Esophagus muscularis mucosa (tissue), 4 donors: Measurements from ENCODE around the gene TACC2. TPM values are rescaled to one million over a fixed set of nuclear protein-coding genes. Genes with fewer than 3 reads are reported as not detected.

Experiments used
- DNase-seq: peaks from one replicate; pipeline ENCODE4 v3.0.0-alpha.2; 2017; ENCODE audit errors: extremely low spot score
- H3K27ac ChIP-seq, 4 donors: fragments of 200-600 bp; sonication (generic); replicated peaks in 1 of 4; 1 replicate in 3 of 4; 2 replicates in 1 of 4; pipeline ENCODE4 v1.5.1; 2016 to 2019; ENCODE audit warnings: mild to moderate bottlenecking in 1 of 4
- H3K27me3 ChIP-seq, 4 donors: fragments of 200-600 bp; sonication (generic); one replicate each; pipeline versions ENCODE4 v1.5.1 to v1.6.0; 2016 to 2019
- H3K36me3 ChIP-seq, 4 donors: fragments of 200-600 bp; sonication (generic); one replicate each; pipeline ENCODE4 v1.5.1; 2016 to 2019
- H3K4me1 ChIP-seq, 4 donors: fragments of 200-600 bp; sonication (generic); one replicate each; pipeline ENCODE4 v1.5.1; 2016 to 2019
- H3K4me3 ChIP-seq, 4 donors: fragments of 200-600 bp; sonication (generic); 1 replicate in 2 of 4; 2 replicates in 2 of 4; pipeline ENCODE4 v1.5.1; 2016 to 2019; ENCODE audit warnings: mild to moderate bottlenecking in 4 of 4, moderate library complexity in 1 of 4
- H3K9me3 ChIP-seq, 4 donors: fragments of 200-600 bp; sonication (generic); 1 replicate in 3 of 4; 2 replicates in 1 of 4; pipeline ENCODE4 v1.5.1; 2016 to 2019
- EP300 ChIP-seq: sonication (generic); formaldehyde crosslinking; IDR thresholded peaks from one replicate; pipeline ENCODE4 v1.6.1; 2017; ENCODE audit warnings: antibody characterized with exemption
- POLR2A ChIP-seq: fragments of 450-650 bp; IDR thresholded peaks from one replicate; pipeline ENCODE4 v1.6.1; 2017; ENCODE audit warnings: antibody characterized with exemption, moderate library complexity, mild to moderate bottlenecking, low read depth
- POLR2AphosphoS5 ChIP-seq, 2 donors: sonication (generic); formaldehyde crosslinking; IDR thresholded peaks; one replicate each; pipeline ENCODE4 v1.6.1; 2017; ENCODE audit warnings: antibody characterized with exemption in 2 of 2
- WGBS: methylation state at CpG from one replicate; pipeline ENCODE4 v1.1.5; 2018; 5-methylcytosine and 5-hydroxymethylcytosine counted together
- intact Hi-C: fragments of 100-400 bp; cut with DNase I; formaldehyde crosslinking; loops from one replicate; pipeline ENCODE4 v1.15.1; 2023
- total RNA-seq, 4 donors: library from RNA; depleted of rRNA; stranded (reverse); fragments of >200 nt; gene quantifications; one replicate each; pipeline versions ENCODE4 v1.1.0 to v1.2.1, GENCODE V29; 2016
- TF ChIP-seq, protein P1 (sequence below), 3 experiments: fragments of 200-600 bp in 2 of 3; fragments of 450-650 bp in 1 of 3; sonication (generic) in 2 of 3; IDR thresholded peaks; one replicate each; pipeline ENCODE4 v1.5.1; 2017 to 2019; ENCODE audit warnings: antibody characterized with exemption in 3 of 3, mild to moderate bottlenecking in 2 of 3, moderate library complexity in 1 of 3

TACC2 gene, protein sequence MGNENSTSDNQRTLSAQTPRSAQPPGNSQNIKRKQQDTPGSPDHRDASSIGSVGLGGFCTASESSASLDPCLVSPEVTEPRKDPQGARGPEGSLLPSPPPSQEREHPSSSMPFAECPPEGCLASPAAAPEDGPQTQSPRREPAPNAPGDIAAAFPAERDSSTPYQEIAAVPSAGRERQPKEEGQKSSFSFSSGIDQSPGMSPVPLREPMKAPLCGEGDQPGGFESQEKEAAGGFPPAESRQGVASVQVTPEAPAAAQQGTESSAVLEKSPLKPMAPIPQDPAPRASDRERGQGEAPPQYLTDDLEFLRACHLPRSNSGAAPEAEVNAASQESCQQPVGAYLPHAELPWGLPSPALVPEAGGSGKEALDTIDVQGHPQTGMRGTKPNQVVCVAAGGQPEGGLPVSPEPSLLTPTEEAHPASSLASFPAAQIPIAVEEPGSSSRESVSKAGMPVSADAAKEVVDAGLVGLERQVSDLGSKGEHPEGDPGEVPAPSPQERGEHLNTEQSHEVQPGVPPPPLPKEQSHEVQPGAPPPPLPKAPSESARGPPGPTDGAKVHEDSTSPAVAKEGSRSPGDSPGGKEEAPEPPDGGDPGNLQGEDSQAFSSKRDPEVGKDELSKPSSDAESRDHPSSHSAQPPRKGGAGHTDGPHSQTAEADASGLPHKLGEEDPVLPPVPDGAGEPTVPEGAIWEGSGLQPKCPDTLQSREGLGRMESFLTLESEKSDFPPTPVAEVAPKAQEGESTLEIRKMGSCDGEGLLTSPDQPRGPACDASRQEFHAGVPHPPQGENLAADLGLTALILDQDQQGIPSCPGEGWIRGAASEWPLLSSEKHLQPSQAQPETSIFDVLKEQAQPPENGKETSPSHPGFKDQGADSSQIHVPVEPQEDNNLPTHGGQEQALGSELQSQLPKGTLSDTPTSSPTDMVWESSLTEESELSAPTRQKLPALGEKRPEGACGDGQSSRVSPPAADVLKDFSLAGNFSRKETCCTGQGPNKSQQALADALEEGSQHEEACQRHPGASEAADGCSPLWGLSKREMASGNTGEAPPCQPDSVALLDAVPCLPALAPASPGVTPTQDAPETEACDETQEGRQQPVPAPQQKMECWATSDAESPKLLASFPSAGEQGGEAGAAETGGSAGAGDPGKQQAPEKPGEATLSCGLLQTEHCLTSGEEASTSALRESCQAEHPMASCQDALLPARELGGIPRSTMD (N-terminal part only)
- total RNA-seq: 10 to 100 TPM; 53.7 to 99.4 (median 75.6) TPM

DNA sequence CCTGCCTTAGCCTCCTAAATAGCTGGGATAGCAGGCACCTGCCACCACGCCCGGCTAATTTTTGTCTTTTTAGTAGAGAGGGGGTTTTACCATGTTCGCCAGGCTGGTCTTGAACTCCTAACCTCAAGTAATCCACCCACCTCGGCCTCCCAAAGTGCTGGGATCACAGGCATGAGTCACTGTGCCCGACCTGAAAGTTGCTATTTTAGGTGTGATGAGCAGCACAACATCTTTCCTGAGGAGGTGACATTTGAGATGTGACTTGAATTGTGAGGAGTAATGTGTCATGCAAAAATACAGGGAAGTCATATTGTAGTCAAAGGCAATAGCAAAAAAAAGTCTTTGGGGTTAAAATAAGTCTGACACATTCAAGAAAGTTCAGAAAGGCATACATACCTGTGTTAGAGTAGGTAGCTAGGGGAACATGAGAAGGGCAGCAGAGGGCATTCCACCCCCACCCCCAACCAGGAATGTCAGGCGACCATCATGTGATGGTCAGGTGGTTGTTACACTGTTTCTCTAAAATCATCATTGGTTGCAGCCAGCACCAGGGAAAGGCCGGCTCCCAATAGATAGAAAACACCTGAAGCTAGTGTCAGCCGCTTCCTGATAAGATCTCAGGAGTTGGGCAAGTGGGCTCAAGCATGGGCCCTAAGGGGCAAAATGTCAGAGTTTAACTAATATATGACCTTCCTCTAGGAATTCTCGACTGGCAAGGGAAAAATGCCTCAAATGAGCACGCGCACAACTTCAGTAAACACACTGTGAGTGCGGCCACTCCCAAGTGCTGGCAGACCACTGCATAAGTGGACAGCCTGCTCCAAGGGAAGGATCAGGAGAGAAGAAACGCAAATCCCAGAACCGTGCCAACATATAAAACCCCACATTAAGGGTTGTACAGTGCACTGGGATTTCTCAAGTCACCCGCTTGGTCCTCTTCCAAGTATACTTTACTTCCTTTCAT is at the start of gene TACC2:
Gene TACC2, plus strand, starts transcription at position 803 of the 964 bp plus-strand sequence. CDS start 32,819 bp downstream, outside the sequence.
- Histone ChIP-seq H3K9me3 (peaks cover 0 to 10% (median 4%) of the 10 kb centered on the region in 4 donors), H3K36me3 (no peaks in the 10 kb centered on the region), H3K4me3 (no peak within 1 kb of the TSS), H3K27me3 (no peaks in the 10 kb centered on the region), H3K4me1 (peaks cover 3 to 14% (median 13%) of the 10 kb centered on the region in 4 donors), H3K27ac (peak within 1 kb of the TSS in 3 of 4 donors; percentile 46 to 50 (median 46))
- 83% methylated on average over 15 of the region's 15 CpGs for WGBS
- no peak for TF ChIP-seq POLR2A
- TF ChIP-seq POLR2AphosphoS5 (IDR thresholded peaks at IDR 0.05): no peak
- no peak for TF ChIP-seq EP300
- TF ChIP-seq, protein P1, sequence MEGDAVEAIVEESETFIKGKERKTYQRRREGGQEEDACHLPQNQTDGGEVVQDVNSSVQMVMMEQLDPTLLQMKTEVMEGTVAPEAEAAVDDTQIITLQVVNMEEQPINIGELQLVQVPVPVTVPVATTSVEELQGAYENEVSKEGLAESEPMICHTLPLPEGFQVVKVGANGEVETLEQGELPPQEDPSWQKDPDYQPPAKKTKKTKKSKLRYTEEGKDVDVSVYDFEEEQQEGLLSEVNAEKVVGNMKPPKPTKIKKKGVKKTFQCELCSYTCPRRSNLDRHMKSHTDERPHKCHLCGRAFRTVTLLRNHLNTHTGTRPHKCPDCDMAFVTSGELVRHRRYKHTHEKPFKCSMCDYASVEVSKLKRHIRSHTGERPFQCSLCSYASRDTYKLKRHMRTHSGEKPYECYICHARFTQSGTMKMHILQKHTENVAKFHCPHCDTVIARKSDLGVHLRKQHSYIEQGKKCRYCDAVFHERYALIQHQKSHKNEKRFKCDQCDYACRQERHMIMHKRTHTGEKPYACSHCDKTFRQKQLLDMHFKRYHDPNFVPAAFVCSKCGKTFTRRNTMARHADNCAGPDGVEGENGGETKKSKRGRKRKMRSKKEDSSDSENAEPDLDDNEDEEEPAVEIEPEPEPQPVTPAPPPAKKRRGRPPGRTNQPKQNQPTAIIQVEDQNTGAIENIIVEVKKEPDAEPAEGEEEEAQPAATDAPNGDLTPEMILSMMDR (IDR thresholded peaks at IDR 0.05): no peak
- intact Hi-C loops: no loop called here
- DNase-seq: no peak

DNA sequence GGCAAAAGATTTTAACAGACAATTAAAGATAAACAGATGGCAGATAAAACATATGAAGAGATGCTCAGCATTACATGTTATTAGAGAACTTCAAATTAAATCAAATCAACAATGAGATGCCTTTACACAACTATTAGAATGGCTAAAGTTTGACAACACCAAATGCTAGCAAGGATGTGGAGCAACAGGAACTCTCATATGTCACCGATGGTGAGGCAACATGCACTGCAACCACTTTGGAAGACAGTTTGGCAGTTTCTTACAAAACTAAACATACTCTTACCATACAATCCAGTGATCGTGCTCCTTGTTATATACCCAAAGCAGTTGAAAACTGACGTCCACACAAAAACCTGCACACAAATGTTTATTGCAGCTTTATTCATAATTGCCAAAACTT is 47.4 kb upstream of the TACC2 start:
- H3K36me3 ChIP-seq: no peaks in the 10 kb centered on the region
- no peaks in the 10 kb centered on the region for H3K27me3 ChIP-seq
- WGBS: 86% methylated on average over 3 of the region's 3 CpGs
- H3K9me3 ChIP-seq: no peaks in the 10 kb centered on the region
- TF ChIP-seq EP300 (no peak), POLR2AphosphoS5 (IDR thresholded peaks at IDR 0.05) (no peak), POLR2A (no peak)
- TF ChIP-seq, protein P1 (IDR thresholded peaks at IDR 0.05): no peak
- H3K27ac ChIP-seq: no peak overlapping the region
- intact Hi-C loops: no loop called here
- DNase-seq: no peak
- H3K4me1 ChIP-seq: peaks cover 0 to 14% (median 3%) of the 10 kb centered on the region in 4 donors
- H3K4me3 ChIP-seq: no peak overlapping the region

DNA sequence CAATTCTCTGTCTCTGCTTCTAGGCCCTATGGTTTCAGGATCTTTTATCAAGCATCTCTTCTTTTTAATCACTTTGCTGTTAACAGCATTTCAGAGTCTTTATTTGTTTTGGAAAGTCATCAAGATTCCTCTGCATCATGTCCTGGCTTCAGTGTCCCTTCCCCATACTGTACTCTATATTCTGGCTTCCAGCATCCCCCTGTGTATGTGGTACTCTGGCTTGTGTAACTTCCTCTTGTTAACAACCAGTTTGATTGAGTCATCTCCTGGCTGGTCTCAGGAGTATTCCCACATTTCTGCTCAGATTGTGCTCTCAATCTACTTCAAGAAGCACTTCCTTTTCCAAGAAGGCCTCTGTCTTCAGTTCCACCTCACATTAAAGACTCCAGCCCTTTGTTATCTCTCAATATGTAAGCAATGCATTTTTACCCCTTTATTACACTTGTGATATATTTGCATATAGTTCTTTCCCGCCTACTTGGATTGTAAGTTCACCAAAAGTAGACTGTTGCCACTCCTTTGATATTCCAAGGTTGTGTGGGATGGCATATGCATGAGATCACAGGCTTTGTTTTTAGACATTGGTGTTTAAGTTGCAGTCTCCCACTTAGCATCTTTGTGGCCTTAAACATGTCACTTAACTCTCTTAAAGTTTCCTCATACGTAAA is 46.1 kb upstream of the TACC2 start:
- Histone ChIP-seq H3K27me3 (no peaks in the 10 kb centered on the region), H3K27ac (peak overlapping the region in 2 of 4 donors; percentile 40 to 54), H3K4me1 (peaks cover 0 to 14% (median 3%) of the 10 kb centered on the region in 4 donors), H3K9me3 (no peaks in the 10 kb centered on the region), H3K36me3 (no peaks in the 10 kb centered on the region), H3K4me3 (no peak overlapping the region)
- TF ChIP-seq POLR2A (no peak), POLR2AphosphoS5 (IDR thresholded peaks at IDR 0.05) (peak; percentile 34 to 41), EP300 (no peak)
- TF ChIP-seq, protein P1 (IDR thresholded peaks at IDR 0.05): no peak
- 88% methylated on average over 2 of the region's 2 CpGs for WGBS
- intact Hi-C loops: no loop called here
- no peak for DNase-seq
